ENCODE results near the gene C16orf95.

DNA sequence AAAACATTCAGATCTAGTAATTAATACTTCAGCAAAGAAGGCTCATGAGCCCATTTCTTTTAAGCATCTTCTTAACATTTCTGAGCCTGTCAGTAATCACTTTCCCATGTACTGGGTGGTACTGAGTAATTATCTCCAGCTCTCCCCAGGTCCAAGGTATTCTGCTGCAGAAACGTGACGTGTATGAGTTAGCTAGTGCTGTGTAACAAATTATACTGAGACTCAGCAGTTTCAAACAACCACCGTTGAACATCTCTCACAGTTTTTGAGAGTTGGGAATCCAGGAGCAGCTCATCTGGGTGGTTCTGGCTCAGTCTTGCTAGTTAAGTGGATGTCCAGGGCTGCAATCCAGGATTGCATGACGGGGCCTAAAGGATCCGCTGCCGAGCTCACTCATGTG is 25.2 kb downstream of the C16orf95 start:
- TF ChIP-seq, protein P1, sequence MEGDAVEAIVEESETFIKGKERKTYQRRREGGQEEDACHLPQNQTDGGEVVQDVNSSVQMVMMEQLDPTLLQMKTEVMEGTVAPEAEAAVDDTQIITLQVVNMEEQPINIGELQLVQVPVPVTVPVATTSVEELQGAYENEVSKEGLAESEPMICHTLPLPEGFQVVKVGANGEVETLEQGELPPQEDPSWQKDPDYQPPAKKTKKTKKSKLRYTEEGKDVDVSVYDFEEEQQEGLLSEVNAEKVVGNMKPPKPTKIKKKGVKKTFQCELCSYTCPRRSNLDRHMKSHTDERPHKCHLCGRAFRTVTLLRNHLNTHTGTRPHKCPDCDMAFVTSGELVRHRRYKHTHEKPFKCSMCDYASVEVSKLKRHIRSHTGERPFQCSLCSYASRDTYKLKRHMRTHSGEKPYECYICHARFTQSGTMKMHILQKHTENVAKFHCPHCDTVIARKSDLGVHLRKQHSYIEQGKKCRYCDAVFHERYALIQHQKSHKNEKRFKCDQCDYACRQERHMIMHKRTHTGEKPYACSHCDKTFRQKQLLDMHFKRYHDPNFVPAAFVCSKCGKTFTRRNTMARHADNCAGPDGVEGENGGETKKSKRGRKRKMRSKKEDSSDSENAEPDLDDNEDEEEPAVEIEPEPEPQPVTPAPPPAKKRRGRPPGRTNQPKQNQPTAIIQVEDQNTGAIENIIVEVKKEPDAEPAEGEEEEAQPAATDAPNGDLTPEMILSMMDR (IDR thresholded peaks at IDR 0.05; ENCODE audit: low read depth, low read length), result no peak
- TF ChIP-seq EZH2phosphoT487 (IDR thresholded peaks at IDR 0.05; ENCODE audit: low read depth), result no peak

Data from OCI-LY3 (cell line).